Activated naive CD8-positive, alpha-beta T cell treated with anti-CD3 and anti-CD28 coated beads for 36 hours (primary cell): Measurements from ENCODE around the gene NKD1. TPM values are rescaled to one million over a fixed set of nuclear protein-coding genes. Genes with fewer than 3 reads are reported as not detected.

ENCODE experiments used
- DNase-seq: peaks from one replicate; pipeline ENCODE4 v3.0.0; 2021
- H3K27ac Mint-ChIP-seq: one replicate; pipeline ENCODE4 v1.8.0; 2022; ENCODE audit warnings: mild to moderate bottlenecking, moderate library complexity, mixed read lengths
- H3K27me3 Mint-ChIP-seq: one replicate; pipeline ENCODE4 v1.8.0; 2022; ENCODE audit warnings: mild to moderate bottlenecking, mixed read lengths
- H3K36me3 Mint-ChIP-seq: one replicate; pipeline ENCODE4 v1.8.0; 2021; ENCODE audit warnings: mild to moderate bottlenecking, mixed read lengths
- H3K4me1 Mint-ChIP-seq: one replicate; pipeline ENCODE4 v1.8.0; 2021; ENCODE audit warnings: mixed read lengths
- H3K4me3 Mint-ChIP-seq: one replicate; pipeline ENCODE4 v1.8.0; 2022; ENCODE audit warnings: mild to moderate bottlenecking, moderate library complexity, mixed read lengths
- H3K9me3 Mint-ChIP-seq: one replicate; pipeline ENCODE4 v1.8.0; 2022; ENCODE audit warnings: mixed read lengths
- total RNA-seq, 2 experiments: library from RNA; stranded (reverse); gene quantifications; one replicate each; pipeline ENCODE4 v1.2.3, GENCODE V29; 2021

NKD1 gene
- total RNA-seq, 2 experiments from 2014 or later, result 0.86 to 0.87 TPM

DNA sequence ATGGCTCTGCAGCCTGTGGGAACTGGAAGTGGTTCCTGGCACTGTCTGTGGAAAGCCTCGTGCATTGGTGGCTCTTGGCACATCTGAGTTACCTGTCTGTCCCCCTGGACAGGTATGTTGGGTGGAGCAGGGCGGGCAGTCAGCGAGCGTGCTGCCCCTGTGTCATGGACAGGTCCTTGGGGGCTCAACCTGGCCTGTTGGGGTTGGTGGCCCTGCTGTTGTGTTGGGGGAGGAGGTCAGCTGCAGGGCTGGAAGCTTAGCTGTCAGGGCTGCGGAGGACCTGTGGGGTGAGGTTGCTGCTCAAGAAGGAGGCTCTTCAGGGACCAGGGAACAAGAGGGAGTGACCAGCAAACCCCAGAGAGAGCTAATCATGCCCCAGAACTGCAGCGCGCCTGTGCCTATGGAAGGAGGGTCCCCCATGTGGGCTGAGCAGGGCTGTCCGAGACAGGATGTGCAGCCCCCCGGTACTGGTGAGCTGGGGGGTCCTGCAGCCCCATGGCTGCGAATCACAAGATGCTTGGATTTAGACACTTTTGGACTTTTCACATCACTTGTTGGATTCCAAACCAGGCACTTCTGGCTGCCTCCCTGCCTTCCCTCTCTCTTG is 7.2 kb downstream of the NKD1 start:
- Mint-ChIP-seq H3K4me3 (no peak overlapping the region), H3K36me3 (peaks cover 9% of the 10 kb centered on the region), H3K9me3 (no peaks in the 10 kb centered on the region), H3K27ac (no peak overlapping the region), H3K27me3 (no peaks in the 10 kb centered on the region), H3K4me1 (peaks cover 6% of the 10 kb centered on the region)
- DNase-seq, result no peak

DNA sequence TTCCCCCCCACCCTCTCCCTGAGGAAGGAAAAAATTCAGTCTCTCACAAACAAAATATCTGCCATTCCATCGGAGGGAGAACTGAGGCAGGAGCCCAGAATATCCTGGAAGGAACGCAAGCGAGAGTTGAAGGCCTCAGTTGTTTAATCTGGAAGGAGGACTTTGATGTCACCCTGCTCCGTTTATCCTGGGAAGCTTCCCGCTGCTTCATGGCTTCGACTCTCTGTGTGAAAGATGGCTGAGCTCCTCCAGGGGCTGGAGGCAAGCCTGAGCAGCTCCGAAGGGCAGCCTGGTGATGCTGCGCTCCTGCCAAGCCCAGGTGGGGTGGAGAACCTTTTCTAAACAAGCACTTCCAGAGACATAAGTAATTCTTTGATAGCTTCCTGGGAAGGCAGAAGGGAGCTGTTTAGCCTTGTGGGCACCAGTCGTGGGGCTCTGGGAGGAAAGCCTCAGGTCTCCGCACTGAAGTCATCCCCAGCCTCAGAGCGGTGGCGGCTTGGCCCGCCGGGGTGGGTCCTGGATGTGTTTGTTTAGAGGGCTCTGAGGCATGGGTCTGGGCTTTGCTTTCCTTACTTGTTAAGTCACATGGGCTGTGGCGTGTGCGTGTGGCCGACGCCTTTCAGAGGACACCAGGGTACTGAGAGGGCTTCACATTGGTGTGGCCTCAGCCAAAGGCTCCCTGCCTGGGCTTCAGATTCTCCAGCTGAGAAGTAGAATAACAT is 7.9 kb downstream of the NKD1 start:
- no peak overlapping the region for H3K4me3 Mint-ChIP-seq
- H3K36me3 Mint-ChIP-seq, result peaks cover 9% of the 10 kb centered on the region

DNA sequence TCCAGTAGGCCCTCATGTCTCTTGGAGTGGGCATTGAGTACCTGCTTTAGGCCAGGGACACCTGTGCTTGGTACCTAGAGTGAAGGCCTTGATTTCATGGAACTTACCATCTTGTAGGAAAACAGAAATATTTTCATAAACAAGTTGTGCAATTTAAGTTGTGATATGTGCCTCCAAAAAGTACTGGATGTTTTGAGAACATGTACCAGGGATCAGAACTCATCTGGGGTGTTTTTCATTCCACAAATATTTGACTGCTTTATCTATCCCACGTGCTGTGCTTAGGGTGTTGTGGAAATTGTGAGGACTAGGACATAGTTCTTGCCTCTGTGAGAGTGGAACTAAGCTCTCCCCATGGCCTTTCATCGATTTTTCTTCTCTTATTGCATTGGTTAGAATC is 8.8 kb downstream of the NKD1 start:
- H3K4me3 Mint-ChIP-seq, result no peak overlapping the region
- no peak for DNase-seq
- H3K4me1 Mint-ChIP-seq, result no peaks in the 10 kb centered on the region
- H3K27me3 Mint-ChIP-seq, result no peaks in the 10 kb centered on the region
- H3K36me3 Mint-ChIP-seq, result peaks cover 13% of the 10 kb centered on the region
- peaks cover 4% of the 10 kb centered on the region for H3K9me3 Mint-ChIP-seq
- H3K27ac Mint-ChIP-seq, result no peak overlapping the region

More for the DNA sequence above, 7.9 kb downstream of the NKD1 start:
- Mint-ChIP-seq H3K9me3 (no peaks in the 10 kb centered on the region), H3K27me3 (no peaks in the 10 kb centered on the region), H3K27ac (no peak overlapping the region), H3K4me1 (no peaks in the 10 kb centered on the region)
- DNase-seq, result no peak

DNA sequence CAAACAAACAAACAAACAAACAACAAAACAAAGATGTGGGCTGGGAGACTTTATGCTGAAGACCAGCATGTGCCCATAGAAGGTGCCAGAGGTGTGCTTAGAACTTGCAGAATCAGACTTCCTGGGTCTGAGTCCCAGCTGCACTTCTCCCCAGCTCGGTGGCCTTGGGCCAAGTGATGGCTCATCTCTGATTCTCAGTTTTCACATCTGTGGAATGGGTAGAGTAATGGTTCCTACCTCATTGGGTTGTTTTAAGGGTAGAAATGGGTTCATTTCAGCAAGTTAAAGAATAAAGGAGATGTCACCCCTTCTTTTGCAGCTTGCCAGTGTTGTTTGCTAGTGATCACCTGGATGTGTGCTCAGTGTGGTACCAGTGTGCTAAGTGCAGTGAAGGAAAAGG is 10.7 kb downstream of the NKD1 start:
- peaks cover under 1% of the 10 kb centered on the region for H3K4me1 Mint-ChIP-seq
- DNase-seq, result no peak
- H3K9me3 Mint-ChIP-seq, result peaks cover 4% of the 10 kb centered on the region
- no peak overlapping the region for H3K4me3 Mint-ChIP-seq
- H3K27ac Mint-ChIP-seq, result no peak overlapping the region
- H3K36me3 Mint-ChIP-seq, result peaks cover 13% of the 10 kb centered on the region
- H3K27me3 Mint-ChIP-seq, result no peaks in the 10 kb centered on the region

DNA sequence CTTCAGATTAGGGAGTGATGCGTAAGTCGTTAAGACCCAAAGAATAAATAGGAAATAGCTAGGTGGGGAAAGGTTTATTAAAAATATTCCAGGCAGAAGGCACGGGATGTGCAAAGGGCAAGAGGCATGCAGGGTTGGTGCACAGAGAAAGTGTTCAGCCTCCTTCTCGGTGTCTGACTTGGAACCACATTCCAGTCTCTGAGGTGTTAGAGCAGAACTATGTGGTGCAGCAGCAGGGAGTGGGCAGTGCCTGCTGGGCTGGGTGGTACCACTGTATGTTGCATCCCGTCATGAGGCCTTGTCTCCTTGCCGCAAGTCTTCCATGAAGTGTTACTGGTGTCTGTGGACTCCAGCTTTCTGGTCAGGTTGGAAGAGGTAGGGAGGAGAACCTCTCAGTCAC is 11.1 kb downstream of the NKD1 start:
- H3K27ac Mint-ChIP-seq, result no peak overlapping the region
- H3K4me3 Mint-ChIP-seq, result no peak overlapping the region
- no peaks in the 10 kb centered on the region for H3K27me3 Mint-ChIP-seq
- peaks cover 13% of the 10 kb centered on the region for H3K36me3 Mint-ChIP-seq
- peaks cover 5% of the 10 kb centered on the region for H3K4me1 Mint-ChIP-seq
- DNase-seq, result no peak
- H3K9me3 Mint-ChIP-seq, result peaks cover 4% of the 10 kb centered on the region

DNA sequence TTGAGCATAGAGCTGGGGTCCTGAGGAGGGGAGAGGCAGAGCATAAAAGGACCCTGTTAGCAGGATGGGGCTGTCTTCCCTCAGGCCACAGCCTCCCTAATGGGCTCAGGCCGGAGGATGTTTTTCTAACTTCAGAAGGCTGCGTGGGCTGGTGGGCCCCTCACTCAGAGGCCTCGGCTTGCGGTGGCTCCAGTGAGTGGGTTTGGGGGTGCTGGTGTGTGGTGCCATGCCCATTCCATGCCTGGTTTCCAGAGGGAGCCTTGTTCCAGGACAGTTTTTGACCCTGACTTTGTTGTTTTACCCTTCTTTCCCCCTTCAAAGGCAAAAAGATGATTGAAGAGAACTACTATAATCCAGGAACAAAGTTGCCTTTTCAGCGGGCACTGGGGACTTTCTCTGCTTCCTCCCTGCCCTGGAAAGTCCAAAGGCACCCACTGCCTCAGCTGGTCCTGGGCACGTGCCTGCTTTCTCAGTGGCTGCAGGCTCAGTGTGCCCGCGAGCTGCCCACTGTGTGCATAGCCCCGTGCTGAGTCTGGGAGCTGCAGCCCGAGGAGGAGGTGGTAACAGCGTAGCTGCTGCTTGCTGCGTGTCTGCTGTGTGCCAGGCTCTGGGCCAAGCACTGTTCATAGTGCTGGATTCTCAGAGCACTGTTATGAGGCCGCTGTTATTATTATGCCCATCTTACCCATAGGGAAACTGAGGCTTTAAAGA is 11.8 kb downstream of the NKD1 start:
- DNase-seq, result no peak
- H3K4me3 Mint-ChIP-seq, result no peak overlapping the region
- peaks cover 11% of the 10 kb centered on the region for H3K4me1 Mint-ChIP-seq
- H3K27me3 Mint-ChIP-seq, result no peaks in the 10 kb centered on the region
- no peak overlapping the region for H3K27ac Mint-ChIP-seq
- peaks cover 13% of the 10 kb centered on the region for H3K36me3 Mint-ChIP-seq
- peaks cover 4% of the 10 kb centered on the region for H3K9me3 Mint-ChIP-seq

DNA sequence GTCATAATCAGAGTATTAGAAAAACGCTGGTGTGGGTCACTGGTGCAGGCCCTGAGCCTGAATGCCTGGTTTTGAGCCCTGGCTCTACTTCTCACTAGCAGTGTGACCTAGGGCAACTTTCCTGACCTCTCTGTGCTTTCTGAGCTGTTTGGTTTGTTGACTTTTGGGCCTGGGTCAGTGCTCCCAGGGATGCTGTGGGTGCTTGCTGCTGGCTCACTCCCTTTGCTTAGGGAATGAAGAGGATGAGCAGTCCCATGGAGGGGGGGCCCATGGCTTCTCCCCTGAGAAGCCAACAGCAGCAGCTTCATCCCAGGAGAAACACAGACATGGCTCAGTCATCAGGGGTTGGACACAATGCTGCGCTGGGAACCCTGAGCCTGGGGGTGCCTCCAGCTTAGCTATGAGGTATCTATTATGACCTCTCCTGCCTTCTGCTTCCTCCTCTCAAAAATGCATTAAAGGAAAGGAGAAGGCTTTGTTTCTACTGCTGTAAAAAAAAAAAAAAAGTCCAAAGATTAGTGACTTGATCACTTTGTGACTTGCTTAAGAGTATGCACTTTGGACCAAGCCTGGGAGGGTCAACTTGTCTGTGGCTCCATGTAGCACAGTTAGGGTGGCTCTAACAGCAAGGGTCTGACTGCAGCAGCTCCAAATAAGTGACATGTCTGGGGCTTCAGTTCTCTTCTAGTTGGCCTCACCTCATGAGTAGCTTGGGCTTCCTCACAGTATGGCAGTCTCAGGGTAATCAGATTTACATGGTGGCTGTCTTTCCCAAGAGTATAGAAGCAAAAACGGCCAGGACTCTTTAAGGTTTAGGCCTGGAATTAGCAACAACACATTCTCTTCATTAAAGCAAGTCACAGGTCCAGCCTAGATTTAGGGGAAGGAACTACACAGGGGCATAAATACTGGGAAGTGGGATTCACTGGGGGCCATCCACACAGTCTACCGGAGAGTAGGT is 13.0 kb downstream of the NKD1 start:
- H3K27ac Mint-ChIP-seq, result no peak overlapping the region
- no peak overlapping the region for H3K4me3 Mint-ChIP-seq
- H3K4me1 Mint-ChIP-seq, result peaks cover 15% of the 10 kb centered on the region
- H3K9me3 Mint-ChIP-seq, result peaks cover 4% of the 10 kb centered on the region
- H3K36me3 Mint-ChIP-seq, result peaks cover 13% of the 10 kb centered on the region
- no peaks in the 10 kb centered on the region for H3K27me3 Mint-ChIP-seq
- no peak for DNase-seq

DNA sequence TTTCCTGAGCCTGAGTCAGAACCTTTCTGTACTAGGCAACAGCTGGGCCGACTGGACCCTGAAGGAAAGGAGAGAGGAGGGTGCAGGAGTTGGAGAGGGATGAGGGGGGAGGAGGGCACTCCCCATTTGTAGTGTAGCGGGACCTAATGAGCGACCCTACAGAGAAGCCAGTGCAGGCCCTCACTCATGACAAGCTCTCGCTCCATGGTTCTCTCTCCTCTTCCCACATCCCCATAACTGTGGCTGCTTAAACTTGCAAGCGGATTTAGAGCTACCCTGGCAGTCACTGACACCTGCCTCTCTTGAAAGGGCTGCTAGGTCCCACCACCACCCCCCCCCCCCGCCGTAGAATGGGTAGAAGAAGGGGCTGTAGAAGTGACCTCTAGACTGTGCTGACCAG is 14.5 kb downstream of the NKD1 start:
- no peak for DNase-seq
- H3K9me3 Mint-ChIP-seq, result peaks cover 4% of the 10 kb centered on the region
- no peak overlapping the region for H3K4me3 Mint-ChIP-seq
- H3K4me1 Mint-ChIP-seq, result peaks cover 17% of the 10 kb centered on the region
- no peaks in the 10 kb centered on the region for H3K27me3 Mint-ChIP-seq
- peaks cover 6% of the 10 kb centered on the region for H3K36me3 Mint-ChIP-seq
- H3K27ac Mint-ChIP-seq, result no peak overlapping the region

DNA sequence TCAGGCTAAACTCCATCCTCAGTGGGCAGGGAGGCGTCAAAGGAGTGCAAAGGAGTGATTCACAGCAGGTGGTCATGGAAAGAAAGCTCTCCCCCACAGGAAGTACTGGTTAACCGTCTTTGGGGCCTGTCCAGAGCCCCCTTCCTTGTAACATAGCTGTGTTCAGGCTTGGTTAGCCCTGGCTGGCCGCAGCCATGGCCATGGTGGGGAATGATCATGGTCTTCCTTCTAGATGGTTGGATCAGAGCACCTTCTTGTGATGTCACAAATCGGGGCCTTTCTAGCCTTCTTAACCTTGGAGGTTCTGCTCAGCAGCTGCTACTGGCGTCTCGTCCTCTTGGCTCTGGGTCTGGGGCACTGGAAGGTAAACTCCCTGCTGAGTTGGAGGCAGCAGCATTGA is 15.8 kb downstream of the NKD1 start:
- H3K4me3 Mint-ChIP-seq, result no peak overlapping the region
- peaks cover 4% of the 10 kb centered on the region for H3K36me3 Mint-ChIP-seq
- no peak overlapping the region for H3K27ac Mint-ChIP-seq
- DNase-seq, result no peak
- peaks cover 25% of the 10 kb centered on the region for H3K4me1 Mint-ChIP-seq
- no peaks in the 10 kb centered on the region for H3K27me3 Mint-ChIP-seq
- peaks cover 4% of the 10 kb centered on the region for H3K9me3 Mint-ChIP-seq

DNA sequence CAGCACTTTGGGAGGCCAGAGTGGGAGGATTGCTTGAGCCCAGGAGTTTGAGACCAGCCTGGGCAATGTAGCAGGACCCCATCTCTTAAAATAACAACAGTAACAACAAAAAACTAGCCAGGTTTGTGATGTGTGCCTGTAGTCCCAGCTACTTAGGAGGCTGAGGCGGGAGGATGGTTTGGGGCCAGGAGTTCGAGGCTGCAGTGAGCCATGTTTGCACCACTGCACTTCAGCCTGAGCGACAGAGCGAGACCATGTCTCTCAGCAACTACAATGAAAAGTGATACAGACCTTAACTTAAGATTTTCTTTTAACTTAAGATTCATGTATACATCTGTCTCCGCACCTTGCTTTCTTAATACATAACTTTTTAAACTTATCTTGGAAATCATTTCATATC is 17.2 kb downstream of the NKD1 start:
- Mint-ChIP-seq H3K4me3 (no peak overlapping the region), H3K27ac (no peak overlapping the region), H3K27me3 (no peaks in the 10 kb centered on the region), H3K9me3 (peaks cover 4% of the 10 kb centered on the region), H3K4me1 (peaks cover 25% of the 10 kb centered on the region), H3K36me3 (peaks cover 4% of the 10 kb centered on the region)
- DNase-seq, result no peak

DNA sequence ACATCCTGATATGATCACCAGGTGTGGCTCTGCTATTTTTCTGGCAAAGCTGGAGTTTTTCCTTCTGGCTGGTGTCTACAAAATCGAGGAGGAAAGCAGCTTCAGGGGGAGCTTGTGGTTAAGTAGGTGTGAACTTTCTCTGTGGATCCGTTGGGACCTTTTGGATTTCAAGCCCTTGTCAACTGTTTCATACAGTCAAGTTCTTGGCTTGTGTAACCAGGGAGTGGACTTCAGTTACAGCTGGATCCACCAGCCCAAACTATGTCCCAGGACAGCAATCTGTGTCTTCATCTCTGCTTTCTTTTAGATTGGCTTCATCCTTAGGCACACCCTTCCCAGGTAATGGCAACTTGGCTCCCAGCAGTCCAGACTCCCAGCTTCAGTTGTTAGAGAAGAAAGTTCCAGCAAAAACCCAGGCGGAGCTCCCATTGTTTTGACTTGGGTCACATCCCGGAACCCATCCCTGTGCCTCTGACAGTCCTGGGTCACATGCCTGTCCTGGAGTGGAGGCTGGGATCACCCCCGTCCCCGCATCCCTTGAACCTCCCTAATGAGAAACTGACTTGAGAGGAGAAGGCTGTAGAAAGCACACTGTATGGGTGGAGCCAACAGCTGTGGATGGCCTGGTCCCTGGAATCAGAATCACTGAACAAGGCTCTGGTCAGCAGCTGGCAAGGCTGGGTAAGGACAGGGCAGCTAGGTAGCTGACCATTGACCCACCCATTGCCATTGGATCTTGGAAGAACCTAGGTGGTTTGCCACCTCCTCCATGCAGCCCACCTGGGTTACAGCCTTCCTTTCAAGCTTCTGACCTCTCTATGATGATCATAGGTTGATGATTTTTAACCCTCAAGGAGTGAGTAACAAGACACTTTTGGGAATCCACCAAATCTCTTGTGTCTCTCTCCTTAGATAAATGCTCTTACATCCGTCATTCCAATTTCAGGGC is 18.1 kb downstream of the NKD1 start:
- DNase-seq, result no peak
- no peaks in the 10 kb centered on the region for H3K27me3 Mint-ChIP-seq
- H3K36me3 Mint-ChIP-seq, result peaks cover 3% of the 10 kb centered on the region
- no peak overlapping the region for H3K27ac Mint-ChIP-seq
- H3K4me1 Mint-ChIP-seq, result peaks cover 25% of the 10 kb centered on the region
- peaks cover 4% of the 10 kb centered on the region for H3K9me3 Mint-ChIP-seq
- H3K4me3 Mint-ChIP-seq, result no peak overlapping the region

DNA sequence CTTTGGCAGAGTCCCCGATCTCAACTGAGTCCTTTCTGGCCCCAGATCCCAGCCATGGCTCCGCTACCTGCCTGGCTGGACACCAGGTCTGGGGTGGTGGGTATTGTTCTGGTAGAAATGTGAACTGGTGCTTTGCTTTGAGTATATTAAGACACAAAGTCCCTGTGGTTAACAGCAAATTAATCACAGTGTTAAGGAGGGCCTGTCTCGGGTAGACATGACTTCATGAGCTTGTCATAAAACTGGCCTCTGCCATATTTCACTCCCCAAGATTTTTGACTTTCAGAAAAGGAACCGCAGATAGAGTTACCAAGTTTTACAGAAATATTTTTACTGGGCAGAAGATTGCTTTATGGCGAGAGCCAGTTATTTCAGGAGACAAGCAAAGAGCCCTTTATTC is 19.5 kb downstream of the NKD1 start:
- peaks cover 25% of the 10 kb centered on the region for H3K4me1 Mint-ChIP-seq
- H3K27ac Mint-ChIP-seq, result no peak overlapping the region
- H3K9me3 Mint-ChIP-seq, result no peaks in the 10 kb centered on the region
- no peaks in the 10 kb centered on the region for H3K36me3 Mint-ChIP-seq
- DNase-seq, result no peak
- H3K4me3 Mint-ChIP-seq, result no peak overlapping the region
- H3K27me3 Mint-ChIP-seq, result no peaks in the 10 kb centered on the region

DNA sequence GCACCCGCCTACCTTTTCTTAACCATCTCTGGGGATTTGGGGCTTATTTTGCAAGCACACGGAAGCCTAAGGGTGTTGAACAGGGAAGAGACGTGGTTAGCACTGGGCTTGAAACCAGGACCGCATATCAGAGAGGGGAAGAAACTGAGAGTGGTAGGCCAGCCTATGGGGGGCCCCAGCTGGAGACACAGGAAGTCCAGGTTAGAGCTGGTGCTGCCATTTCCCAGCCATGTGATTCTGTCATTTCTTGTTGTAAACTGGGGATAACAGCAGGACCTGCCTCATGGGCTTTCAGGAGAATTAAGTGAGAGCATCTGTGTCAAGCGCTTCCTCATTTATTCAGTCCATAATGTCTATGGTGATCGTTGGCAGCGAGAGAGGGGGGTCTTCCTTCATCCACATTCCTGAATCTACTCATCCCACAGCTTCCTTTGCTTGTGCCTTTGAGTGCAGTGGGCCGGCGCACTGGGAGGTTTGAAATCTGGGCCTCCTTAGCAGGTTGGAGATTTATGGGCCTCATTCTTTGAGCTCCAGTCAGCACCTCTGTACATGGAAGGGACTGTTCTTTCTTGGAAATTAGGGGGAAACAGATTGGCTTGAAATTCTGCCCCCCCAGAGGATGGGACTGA is 20.1 kb downstream of the NKD1 start:
- H3K4me3 Mint-ChIP-seq, result no peak overlapping the region
- H3K9me3 Mint-ChIP-seq, result no peaks in the 10 kb centered on the region
- no peaks in the 10 kb centered on the region for H3K36me3 Mint-ChIP-seq
- H3K27me3 Mint-ChIP-seq, result no peaks in the 10 kb centered on the region
- DNase-seq, result no peak
- H3K27ac Mint-ChIP-seq, result no peak overlapping the region
- peaks cover 25% of the 10 kb centered on the region for H3K4me1 Mint-ChIP-seq

DNA sequence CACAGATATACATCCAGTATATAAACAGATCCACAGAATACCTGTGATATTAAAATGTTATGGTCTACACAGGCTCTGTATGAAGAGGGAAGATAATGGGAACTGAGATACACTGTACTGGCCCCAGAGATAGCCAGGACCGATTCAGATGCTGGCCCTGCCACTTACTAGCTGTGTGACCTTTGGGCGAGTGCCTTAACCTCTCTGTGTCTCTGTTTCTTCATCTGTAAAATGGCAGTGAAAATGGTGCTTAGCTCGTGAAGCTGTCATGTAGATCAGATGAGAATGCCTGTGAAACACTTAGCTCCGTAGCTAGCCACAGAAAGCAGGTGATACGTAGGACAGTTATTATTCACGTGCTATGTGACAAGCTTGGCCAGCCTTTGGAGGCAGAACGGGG is 22.2 kb downstream of the NKD1 start:
- Mint-ChIP-seq H3K36me3 (no peaks in the 10 kb centered on the region), H3K4me1 (peaks cover 16% of the 10 kb centered on the region), H3K27me3 (no peaks in the 10 kb centered on the region), H3K27ac (no peak overlapping the region), H3K4me3 (no peak overlapping the region), H3K9me3 (no peaks in the 10 kb centered on the region)
- no peak for DNase-seq
